CD8-positive, alpha-beta memory T cell (primary cell): ENCODE data around the gene GPC6. TPM values are rescaled to one million over a fixed set of nuclear protein-coding genes. Genes with fewer than 3 reads are reported as not detected.

Source experiments
- CTCF ChIA-PET: fragments of 350-600 bp; sonication (Branson Sonifier 250); formaldehyde crosslinking; loops from one replicate; lab custom pipeline; 2021; ENCODE audit warnings: antibody characterized with exemption; lab: Charles Lee
- POLR2A ChIA-PET: fragments of 350-600 bp; sonication (Branson Sonifier 250); formaldehyde crosslinking; loops from one replicate; lab custom pipeline; 2021; ENCODE audit warnings: antibody characterized with exemption; lab: Charles Lee
- DNase-seq, 5 donors: peaks; one replicate each; pipeline versions ENCODE4 v3.0.0 to v3.0.0-alpha.2; 2020 to 2022; ENCODE audit warnings: mixed read lengths in 1 of 5
- H3K27ac ChIP-seq: one replicate; pipeline ENCODE4 v1.7.0; 2013; ENCODE audit warnings: low read depth, mild to moderate bottlenecking, low read length, moderate library complexity
- H3K27me3 ChIP-seq: 2 replicates; pipeline ENCODE4 v1.7.0; 2013; ENCODE audit warnings: low read length, mild to moderate bottlenecking; ENCODE audit not compliant: insufficient read depth, poor library complexity, severe bottlenecking
- H3K36me3 ChIP-seq: 2 replicates; pipeline ENCODE4 v1.7.0; 2013; ENCODE audit warnings: mild to moderate bottlenecking, low read length, moderate library complexity; ENCODE audit not compliant: insufficient read depth
- H3K4me1 ChIP-seq: 2 replicates; pipeline ENCODE4 v1.7.0; 2013; ENCODE audit warnings: mild to moderate bottlenecking, low read length, moderate library complexity; ENCODE audit not compliant: insufficient read depth
- H3K4me3 ChIP-seq: 2 replicates; pipeline ENCODE4 v1.7.0; 2013; ENCODE audit warnings: mild to moderate bottlenecking, low read length
- H3K9me3 ChIP-seq: 2 replicates; pipeline ENCODE4 v1.7.0; 2013; ENCODE audit warnings: mild to moderate bottlenecking, low read length
- H3K27ac Mint-ChIP-seq, 8 donors: one replicate each; pipeline ENCODE4 v1.8.0; 2020 to 2021; ENCODE audit warnings: mixed read lengths in 8 of 8, mild to moderate bottlenecking in 6 of 8, inconsistent platforms in 3 of 8, moderate library complexity in 3 of 8
- H3K27me3 Mint-ChIP-seq, 2 donors: one replicate each; pipeline ENCODE4 v1.8.0; 2020 to 2021; ENCODE audit warnings: mixed read lengths in 2 of 2, mild to moderate bottlenecking in 1 of 2, moderate library complexity in 1 of 2
- H3K36me3 Mint-ChIP-seq, 3 donors: one replicate each; pipeline ENCODE4 v1.8.0; 2020 to 2021; ENCODE audit warnings: mixed read lengths in 3 of 3, inconsistent platforms in 1 of 3, mild to moderate bottlenecking in 1 of 3
- H3K4me1 Mint-ChIP-seq, 3 donors: one replicate each; pipeline ENCODE4 v1.8.0; 2020 to 2021; ENCODE audit warnings: mixed read lengths in 3 of 3, inconsistent platforms in 1 of 3, mild to moderate bottlenecking in 1 of 3
- H3K4me3 Mint-ChIP-seq, 7 donors: one replicate each; pipeline ENCODE4 v1.8.0; 2020 to 2021; ENCODE audit warnings: mixed read lengths in 7 of 7, mild to moderate bottlenecking in 6 of 7, moderate library complexity in 4 of 7, inconsistent platforms in 2 of 7
- H3K9me3 Mint-ChIP-seq, 5 donors: one replicate each; pipeline ENCODE4 v1.8.0; 2020 to 2022; ENCODE audit warnings: mixed read lengths in 5 of 5, mild to moderate bottlenecking in 3 of 5, moderate library complexity in 2 of 5, inconsistent platforms in 1 of 5
- polyA plus RNA-seq: library from polyadenylated mRNA; unstranded; fragments of 300-500 nt; fragmentation: Illumina TruSeq; gene quantifications from one replicate; pipeline ENCODE4 v1.2.3, GENCODE V29; 2021
- total RNA-seq, 2 experiments: library from RNA; stranded (reverse); gene quantifications; one replicate each; pipeline ENCODE4 v1.2.3, GENCODE V29; 2021

The GPC6 gene
- total and polyA plus RNA-seq, 3 experiments from 2014 or later, result not detected

DNA sequence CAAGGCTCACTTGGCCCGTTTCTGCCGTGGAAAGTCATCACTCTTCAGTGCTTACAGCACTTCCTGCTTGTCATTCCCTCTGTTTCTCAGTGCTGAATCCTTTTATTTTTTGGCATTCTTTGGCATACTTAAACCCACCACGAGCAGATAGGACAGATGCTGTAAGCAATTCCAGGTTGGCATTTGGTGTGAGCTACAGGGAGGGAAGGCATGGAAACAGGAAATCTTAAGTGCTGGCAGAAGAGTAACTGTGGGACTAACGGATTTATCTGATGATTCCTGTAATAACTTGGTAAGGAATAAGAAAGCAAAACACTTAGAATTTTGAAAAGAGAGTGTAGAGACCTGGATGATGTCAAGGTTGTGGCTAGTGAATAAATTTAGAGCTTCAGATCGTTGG, 273.4 kb downstream of the GPC6 start:
- no peaks in the 10 kb centered on the region for H3K4me1 ChIP-seq
- Mint-ChIP-seq H3K4me3 (no peak overlapping the region), H3K27me3 (no peaks in the 10 kb centered on the region), H3K9me3 (peaks cover 0 to 9% (median 1%) of the 10 kb centered on the region in 5 donors), H3K4me1 (no peaks in the 10 kb centered on the region), H3K27ac (no peak overlapping the region), H3K36me3 (no peaks in the 10 kb centered on the region)
- H3K9me3 ChIP-seq, result no peaks in the 10 kb centered on the region
- POLR2A ChIA-PET, result no interaction called here
- H3K4me3 ChIP-seq, result no peak overlapping the region
- no peaks in the 10 kb centered on the region for H3K27me3 ChIP-seq
- H3K36me3 ChIP-seq, result no peaks in the 10 kb centered on the region
- CTCF ChIA-PET, result no interaction called here
- H3K27ac ChIP-seq, result no peak overlapping the region
- no peak for DNase-seq

DNA sequence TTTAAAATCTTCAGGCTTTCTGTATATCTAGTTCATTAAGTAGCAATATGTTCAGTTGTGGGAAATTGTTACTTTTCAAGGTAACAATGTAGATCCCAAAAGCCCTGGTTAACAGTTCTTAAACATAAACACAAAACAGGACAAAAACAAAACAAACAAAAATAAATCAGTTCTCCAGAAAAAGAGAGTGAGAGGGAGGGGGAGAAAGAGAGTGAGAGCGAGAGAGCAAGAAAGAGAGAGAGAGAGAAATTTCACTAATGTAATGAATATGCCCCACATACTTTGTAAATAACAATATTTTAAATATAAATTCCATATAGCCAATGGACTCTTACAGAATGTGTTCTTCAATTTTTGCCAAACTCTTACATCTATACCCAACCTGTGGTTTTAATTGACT, 275.5 kb downstream of the GPC6 start:
- no peak overlapping the region for H3K27ac Mint-ChIP-seq
- peaks cover 0 to 5% (median under 1%) of the 10 kb centered on the region in 5 donors for H3K9me3 Mint-ChIP-seq
- no peak for DNase-seq
- H3K27me3 Mint-ChIP-seq, result no peaks in the 10 kb centered on the region
- Histone ChIP-seq H3K4me1 (no peaks in the 10 kb centered on the region), H3K27ac (no peak overlapping the region), H3K27me3 (no peaks in the 10 kb centered on the region), H3K4me3 (no peak overlapping the region), H3K9me3 (no peaks in the 10 kb centered on the region), H3K36me3 (no peaks in the 10 kb centered on the region)
- H3K4me3 Mint-ChIP-seq, result no peak overlapping the region
- H3K4me1 Mint-ChIP-seq, result no peaks in the 10 kb centered on the region
- ChIA-PET CTCF (no interaction called here), POLR2A (no interaction called here)
- no peaks in the 10 kb centered on the region for H3K36me3 Mint-ChIP-seq

DNA sequence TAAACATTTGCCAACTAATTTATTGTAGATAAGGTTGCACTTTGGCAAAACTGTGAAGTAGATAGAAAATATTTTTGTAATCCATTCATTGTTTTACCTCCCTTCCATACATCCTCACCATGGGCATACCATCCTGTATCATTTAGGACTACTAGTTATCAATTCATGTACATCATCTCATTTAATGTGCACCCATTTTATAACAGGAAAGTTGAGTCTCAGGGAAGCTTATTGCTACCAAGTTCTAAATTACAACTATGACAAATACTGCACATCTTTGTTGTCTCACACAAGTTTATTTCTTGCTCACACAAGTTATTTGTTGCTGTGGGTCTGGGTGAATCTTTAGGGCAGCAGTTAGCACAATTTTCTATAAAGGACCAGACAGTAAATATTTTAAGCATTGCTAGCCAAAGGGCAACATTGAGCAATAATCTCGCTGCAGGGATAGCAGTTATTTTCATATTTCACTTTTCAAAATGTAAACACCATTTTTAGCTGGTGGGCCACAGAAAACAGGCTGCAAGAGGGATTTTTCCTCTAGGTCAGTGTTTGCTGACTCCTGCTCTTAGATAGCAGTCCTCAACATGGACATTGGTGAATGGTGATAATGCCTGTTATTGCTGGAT, 276.5 kb downstream of the GPC6 start:
- Histone ChIP-seq H3K36me3 (no peaks in the 10 kb centered on the region), H3K27me3 (no peaks in the 10 kb centered on the region), H3K4me1 (no peaks in the 10 kb centered on the region), H3K27ac (no peak overlapping the region), H3K9me3 (no peaks in the 10 kb centered on the region), H3K4me3 (no peak overlapping the region)
- Mint-ChIP-seq H3K27me3 (no peaks in the 10 kb centered on the region), H3K4me1 (no peaks in the 10 kb centered on the region), H3K27ac (no peak overlapping the region), H3K4me3 (no peak overlapping the region), H3K36me3 (no peaks in the 10 kb centered on the region), H3K9me3 (peaks cover 0 to 5% (median 3%) of the 10 kb centered on the region in 5 donors)
- DNase-seq, result no peak
- ChIA-PET POLR2A (no interaction called here), CTCF (no interaction called here)

DNA sequence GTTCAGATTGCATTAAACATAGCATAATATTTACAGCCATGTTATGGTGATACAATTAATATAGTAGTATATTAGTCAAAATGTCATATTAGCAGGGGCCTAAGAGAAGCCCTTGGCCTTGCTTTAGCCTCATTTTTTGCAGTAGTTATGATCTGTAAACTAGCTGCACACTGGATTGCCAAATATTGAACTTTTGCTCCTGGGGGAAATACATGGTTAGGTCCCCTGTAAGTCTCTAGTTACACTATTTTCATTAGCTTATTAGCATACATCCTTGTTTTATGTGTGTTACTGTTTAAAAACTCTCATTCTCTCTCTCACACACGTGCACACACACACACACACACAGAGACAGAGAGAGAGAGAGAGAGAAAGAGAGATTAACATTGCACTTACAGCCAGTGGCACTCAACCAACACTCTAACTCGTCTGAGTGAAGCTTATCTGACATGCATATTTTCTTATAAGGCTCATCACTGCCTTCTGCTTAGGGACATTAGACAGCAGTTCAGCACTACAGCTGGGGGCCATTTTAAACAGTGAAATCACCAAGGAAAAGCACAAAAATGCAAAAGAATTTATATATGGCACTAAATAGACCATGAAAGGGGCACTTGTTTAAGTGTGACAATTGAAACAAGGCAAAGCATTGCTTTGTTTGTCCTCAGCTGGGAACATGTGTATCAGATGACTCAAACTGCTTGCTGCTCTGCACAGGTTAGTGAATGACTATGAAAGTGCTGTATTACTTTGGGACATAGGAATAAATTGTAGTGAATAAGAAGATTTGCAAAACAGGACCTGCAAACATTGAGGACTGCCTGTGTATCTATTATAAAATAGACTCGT, 278.7 kb downstream of the GPC6 start:
- POLR2A ChIA-PET, result no interaction called here
- Histone ChIP-seq H3K27ac (no peak overlapping the region), H3K36me3 (no peaks in the 10 kb centered on the region), H3K4me3 (no peak overlapping the region), H3K4me1 (no peaks in the 10 kb centered on the region), H3K27me3 (no peaks in the 10 kb centered on the region), H3K9me3 (no peaks in the 10 kb centered on the region)
- CTCF ChIA-PET, result no interaction called here
- no peak overlapping the region for H3K4me3 Mint-ChIP-seq
- DNase-seq, result no peak
- H3K27ac Mint-ChIP-seq, result no peak overlapping the region
- no peaks in the 10 kb centered on the region for H3K27me3 Mint-ChIP-seq
- H3K4me1 Mint-ChIP-seq, result no peaks in the 10 kb centered on the region
- H3K9me3 Mint-ChIP-seq, result peaks cover 0 to 4% (median 0%) of the 10 kb centered on the region in 5 donors
- H3K36me3 Mint-ChIP-seq, result no peaks in the 10 kb centered on the region

DNA sequence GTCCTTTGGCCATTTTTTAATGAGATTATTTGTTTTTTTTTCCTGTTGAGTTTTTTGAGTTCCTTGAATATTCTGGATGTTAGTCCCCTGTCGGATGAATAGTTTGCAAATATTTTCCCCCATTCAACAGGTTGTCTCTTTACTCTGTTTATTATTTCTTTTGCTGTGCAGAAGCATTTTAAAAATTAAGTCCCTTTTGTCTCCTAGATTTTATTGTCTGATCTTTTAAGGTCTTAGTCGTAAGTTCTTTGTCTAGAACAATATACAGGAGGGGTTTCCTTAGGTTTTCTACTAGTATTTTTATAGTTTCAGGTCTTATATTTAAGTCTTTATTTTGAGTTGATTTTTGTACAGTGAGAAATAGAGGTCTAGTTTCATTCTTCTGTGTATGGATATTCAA, 284.4 kb downstream of the GPC6 start:
- Histone ChIP-seq H3K4me1 (no peaks in the 10 kb centered on the region), H3K9me3 (no peaks in the 10 kb centered on the region), H3K27me3 (no peaks in the 10 kb centered on the region), H3K4me3 (no peak overlapping the region), H3K27ac (no peak overlapping the region), H3K36me3 (no peaks in the 10 kb centered on the region)
- Mint-ChIP-seq H3K9me3 (peaks cover 0 to 4% (median 0%) of the 10 kb centered on the region in 5 donors), H3K4me3 (no peak overlapping the region), H3K36me3 (no peaks in the 10 kb centered on the region), H3K4me1 (peaks cover 0 to 7% (median 2%) of the 10 kb centered on the region in 3 donors), H3K27ac (no peak overlapping the region), H3K27me3 (no peaks in the 10 kb centered on the region)
- POLR2A ChIA-PET, result no interaction called here
- no peak for DNase-seq
- CTCF ChIA-PET, result no interaction called here

DNA sequence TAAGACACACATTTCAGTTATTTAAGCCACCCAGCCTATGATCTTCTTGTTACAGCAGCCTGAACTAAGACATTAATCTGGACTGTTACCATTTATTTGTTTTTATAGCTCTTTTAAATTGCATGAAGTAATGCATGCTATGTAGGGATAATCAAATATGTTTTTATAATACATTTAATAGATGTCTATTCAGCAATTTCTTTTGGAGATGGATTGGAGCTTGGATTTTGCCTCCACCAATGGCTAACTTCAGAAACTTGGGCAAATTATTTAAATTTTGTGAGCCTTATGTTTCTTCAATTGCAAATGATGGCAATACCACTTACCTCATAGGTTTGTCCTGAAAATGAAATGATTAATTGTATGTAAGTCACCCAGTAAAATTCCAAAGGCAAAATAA, 288.7 kb downstream of the GPC6 start:
- Histone ChIP-seq H3K27me3 (no peaks in the 10 kb centered on the region), H3K4me3 (no peak overlapping the region), H3K36me3 (no peaks in the 10 kb centered on the region), H3K9me3 (no peaks in the 10 kb centered on the region), H3K4me1 (no peaks in the 10 kb centered on the region), H3K27ac (no peak overlapping the region)
- Mint-ChIP-seq H3K9me3 (peaks cover 0 to 2% (median 0%) of the 10 kb centered on the region in 5 donors), H3K36me3 (no peaks in the 10 kb centered on the region), H3K27me3 (no peaks in the 10 kb centered on the region), H3K4me1 (peaks cover 0 to 7% (median 2%) of the 10 kb centered on the region in 3 donors), H3K4me3 (no peak overlapping the region), H3K27ac (no peak overlapping the region)
- CTCF ChIA-PET, result no interaction called here
- DNase-seq, result no peak
- POLR2A ChIA-PET, result no interaction called here

DNA sequence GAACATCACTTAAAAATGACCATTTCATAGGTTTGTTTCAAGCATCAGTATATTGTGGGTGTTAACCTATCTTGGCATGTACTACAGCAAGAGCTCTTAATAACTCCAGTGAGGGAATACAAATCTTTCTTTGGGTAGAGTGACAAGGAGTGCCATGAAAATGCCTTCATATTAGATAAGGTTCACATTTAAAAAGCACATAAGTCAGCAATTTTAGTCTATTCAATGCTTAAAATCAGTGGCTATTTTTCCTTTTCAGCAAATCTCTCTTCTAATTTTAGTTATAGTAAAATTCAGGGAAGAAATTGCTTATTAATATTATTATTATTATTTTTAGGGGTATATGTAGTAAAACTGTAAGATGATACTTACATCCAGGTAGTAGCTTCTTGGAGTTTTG, 291.1 kb downstream of the GPC6 start:
- Mint-ChIP-seq H3K27me3 (no peaks in the 10 kb centered on the region), H3K36me3 (no peaks in the 10 kb centered on the region), H3K4me3 (no peak overlapping the region), H3K27ac (no peak overlapping the region), H3K4me1 (no peaks in the 10 kb centered on the region), H3K9me3 (no peaks in the 10 kb centered on the region)
- ChIA-PET POLR2A (no interaction called here), CTCF (no interaction called here)
- no peak for DNase-seq
- Histone ChIP-seq H3K4me3 (no peak overlapping the region), H3K4me1 (no peaks in the 10 kb centered on the region), H3K27ac (no peak overlapping the region), H3K36me3 (no peaks in the 10 kb centered on the region), H3K27me3 (no peaks in the 10 kb centered on the region), H3K9me3 (no peaks in the 10 kb centered on the region)

DNA sequence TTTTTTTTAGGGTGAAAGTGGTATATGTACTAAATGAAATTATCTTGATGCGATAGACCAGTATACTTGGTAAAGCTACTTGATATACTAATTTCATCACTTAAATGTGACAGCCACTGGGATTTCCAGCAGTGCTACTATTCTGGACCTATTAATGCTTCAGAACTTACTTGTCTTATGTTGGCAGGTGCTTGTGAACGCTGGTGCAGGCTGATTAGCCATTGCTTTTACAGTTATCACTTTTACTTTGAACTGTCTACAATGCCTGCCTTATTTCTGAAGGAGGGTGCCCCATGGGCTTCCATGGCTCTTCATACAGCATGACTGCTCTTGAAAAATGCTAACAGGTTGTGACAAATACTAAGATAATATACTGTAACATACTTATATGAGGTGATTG, 294.7 kb downstream of the GPC6 start:
- Histone ChIP-seq H3K27ac (no peak overlapping the region), H3K4me1 (no peaks in the 10 kb centered on the region), H3K36me3 (no peaks in the 10 kb centered on the region), H3K9me3 (no peaks in the 10 kb centered on the region), H3K4me3 (no peak overlapping the region), H3K27me3 (no peaks in the 10 kb centered on the region)
- Mint-ChIP-seq H3K36me3 (no peaks in the 10 kb centered on the region), H3K27me3 (no peaks in the 10 kb centered on the region), H3K4me3 (no peak overlapping the region), H3K9me3 (no peaks in the 10 kb centered on the region), H3K4me1 (no peaks in the 10 kb centered on the region), H3K27ac (no peak overlapping the region)
- ChIA-PET CTCF (no interaction called here), POLR2A (no interaction called here)
- DNase-seq, result no peak
